Astrocyte (in vitro differentiated cells and primary cell): ENCODE results near the gene LASP1. TPM values are rescaled to one million over a fixed set of nuclear protein-coding genes. Genes with fewer than 3 reads are reported as not detected.

ENCODE experiments used
- DNase-seq: peaks from one replicate; pipeline ENCODE4 v3.0.0-alpha.2; 2010; ENCODE audit warnings: low read depth
- FAIRE-seq: peaks from 2 replicates; lab custom pipeline; 2011; peaks lifted over from hg19 to GRCh38; lab: Jason Lieb, UNC
- H2AFZ ChIP-seq: 2 replicates; pipeline ENCODE4 v1.6.0; 2012; ENCODE audit warnings: low read depth, low read length, inconsistent platforms
- H3K27ac ChIP-seq: 2 replicates; pipeline ENCODE4 v1.5.1; 2011; ENCODE audit warnings: low read depth, low read length, inconsistent platforms
- H3K27me3 ChIP-seq: 2 replicates; pipeline ENCODE4 v1.6.0; 2011; ENCODE audit warnings: low read length, inconsistent platforms; ENCODE audit not compliant: insufficient read depth
- H3K36me3 ChIP-seq: 2 replicates; pipeline ENCODE4 v1.5.1; 2011; ENCODE audit warnings: low read length, inconsistent platforms; ENCODE audit not compliant: insufficient read depth
- H3K4me1 ChIP-seq: 2 replicates; pipeline ENCODE4 v1.5.1; 2011; ENCODE audit warnings: low read length, inconsistent platforms; ENCODE audit not compliant: insufficient read depth
- H3K4me2 ChIP-seq: 2 replicates; pipeline ENCODE4 v1.6.0; 2012; ENCODE audit warnings: low read length, inconsistent platforms
- H3K4me3 ChIP-seq: 2 replicates; pipeline ENCODE4 v1.5.1; 2011; ENCODE audit warnings: low read depth, mild to moderate bottlenecking, low read length, inconsistent platforms; ENCODE audit not compliant: insufficient read depth
- H3K79me2 ChIP-seq: 2 replicates; pipeline ENCODE4 v1.6.0; 2012; ENCODE audit warnings: mild to moderate bottlenecking, low read length, inconsistent platforms; ENCODE audit not compliant: insufficient read depth
- H3K9ac ChIP-seq: 2 replicates; pipeline ENCODE4 v1.6.0; 2012; ENCODE audit warnings: mild to moderate bottlenecking, low read length, inconsistent platforms
- H3K9me3 ChIP-seq: 2 replicates; pipeline ENCODE4 v1.5.1; 2012; ENCODE audit warnings: low read depth, mild to moderate bottlenecking, low read length, inconsistent platforms; ENCODE audit not compliant: insufficient read depth
- H4K20me1 ChIP-seq: 2 replicates; pipeline ENCODE4 v1.6.0; 2012; ENCODE audit warnings: low read length, inconsistent platforms; ENCODE audit not compliant: insufficient read depth
- H3K27ac Mint-ChIP-seq: one replicate; pipeline ENCODE4 v1.8.0; 2021; ENCODE audit warnings: mild to moderate bottlenecking, mixed read lengths; ENCODE audit not compliant: unreplicated experiment
- H3K27me3 Mint-ChIP-seq: one replicate; pipeline ENCODE4 v1.8.0; 2021; ENCODE audit warnings: low read depth, mixed read lengths; ENCODE audit not compliant: unreplicated experiment
- H3K36me3 Mint-ChIP-seq: one replicate; pipeline ENCODE4 v1.8.0; 2021; ENCODE audit warnings: low read depth, mixed read lengths; ENCODE audit not compliant: unreplicated experiment
- H3K4me1 Mint-ChIP-seq: one replicate; pipeline ENCODE4 v1.8.0; 2021; ENCODE audit warnings: low read depth, mixed read lengths; ENCODE audit not compliant: unreplicated experiment
- H3K4me3 Mint-ChIP-seq: one replicate; pipeline ENCODE4 v1.8.0; 2021; ENCODE audit warnings: mild to moderate bottlenecking, moderate library complexity, mixed read lengths; ENCODE audit not compliant: unreplicated experiment
- H3K9me3 Mint-ChIP-seq: one replicate; pipeline ENCODE4 v1.8.0; 2021; ENCODE audit warnings: mild to moderate bottlenecking, mixed read lengths; ENCODE audit not compliant: unreplicated experiment
- CTCF ChIP-seq: IDR thresholded peaks from 2 replicates; pipeline ENCODE4 v1.5.1; 2011; ENCODE audit warnings: low read depth, mild to moderate bottlenecking, inconsistent platforms, low read length, moderate library complexity; ENCODE audit not compliant: insufficient read depth
- EZH2 ChIP-seq: IDR thresholded peaks from 2 replicates; pipeline ENCODE4 v1.6.1; 2012; ENCODE audit warnings: mild to moderate bottlenecking, low read length, inconsistent platforms; ENCODE audit not compliant: insufficient read depth
- total RNA-seq: library from RNA; stranded (reverse); gene quantifications from 2 replicates; pipeline ENCODE4 v1.2.1, GENCODE V29; 2021

The LASP1 gene
- total RNA-seq, 1 donor from 2014 or later = 421 TPM

- Mint-ChIP-seq H3K4me1 (peaks cover 43% of the 10 kb centered on the region), H3K4me3 (no peak overlapping the region), H3K27ac (no peak overlapping the region), H3K36me3 (peaks cover 11% of the 10 kb centered on the region), H3K9me3 (no peaks in the 10 kb centered on the region), H3K27me3 (no peaks in the 10 kb centered on the region)
- H3K27ac ChIP-seq = no peak overlapping the region
- peaks cover 29% of the 10 kb centered on the region for H3K4me1 ChIP-seq
- no peak overlapping the region for H2AFZ ChIP-seq
- peaks cover 95% of the 10 kb centered on the region for H4K20me1 ChIP-seq
- TF ChIP-seq EZH2 (no peak), CTCF (no peak)
- DNase-seq (peak; percentile 36), FAIRE-seq (no peak)
- no peaks in the 10 kb centered on the region for H3K9me3 ChIP-seq
- H3K9ac ChIP-seq = peak overlapping the region; percentile 3
- H3K79me2 ChIP-seq = peaks cover 87% of the 10 kb centered on the region
- no peak overlapping the region for H3K4me3 ChIP-seq
- H3K27me3 ChIP-seq = no peaks in the 10 kb centered on the region
- H3K36me3 ChIP-seq = peaks cover 46% of the 10 kb centered on the region
- H3K4me2 ChIP-seq = no peak overlapping the region
These were observed 23.7 kb downstream of the LASP1 start for GRCh38 chr17:38893607-38894006.

GRCh38 chr17:38894276-38894675, 24.4 kb downstream of the LASP1 start:
- FAIRE-seq = no peak
- H3K4me2 ChIP-seq = no peak overlapping the region
- peaks cover 46% of the 10 kb centered on the region for H3K36me3 ChIP-seq
- no peak overlapping the region for H2AFZ ChIP-seq
- H4K20me1 ChIP-seq = peaks cover 95% of the 10 kb centered on the region
- TF ChIP-seq CTCF (no peak), EZH2 (no peak)
- Mint-ChIP-seq H3K4me1 (peaks cover 44% of the 10 kb centered on the region), H3K27me3 (no peaks in the 10 kb centered on the region), H3K36me3 (peaks cover 12% of the 10 kb centered on the region), H3K27ac (peak overlapping the region; percentile 47), H3K4me3 (no peak overlapping the region), H3K9me3 (no peaks in the 10 kb centered on the region)
- no peak overlapping the region for H3K4me3 ChIP-seq
- H3K79me2 ChIP-seq = peaks cover 85% of the 10 kb centered on the region
- no peak overlapping the region for H3K9ac ChIP-seq
- H3K4me1 ChIP-seq = peaks cover 35% of the 10 kb centered on the region
- no peak for DNase-seq
- H3K27ac ChIP-seq = no peak overlapping the region
- H3K9me3 ChIP-seq = no peaks in the 10 kb centered on the region
- no peaks in the 10 kb centered on the region for H3K27me3 ChIP-seq

- no peak overlapping the region for H2AFZ ChIP-seq
- Mint-ChIP-seq H3K27me3 (no peaks in the 10 kb centered on the region), H3K27ac (peak overlapping the region; percentile 75), H3K36me3 (peaks cover 12% of the 10 kb centered on the region), H3K9me3 (no peaks in the 10 kb centered on the region), H3K4me3 (peak overlapping the region; percentile 57), H3K4me1 (peaks cover 60% of the 10 kb centered on the region)
- H3K79me2 ChIP-seq = peaks cover 68% of the 10 kb centered on the region
- H3K27me3 ChIP-seq = no peaks in the 10 kb centered on the region
- H3K9me3 ChIP-seq = no peaks in the 10 kb centered on the region
- no peak for TF ChIP-seq CTCF
- TF ChIP-seq EZH2 = no peak
- H3K27ac ChIP-seq = no peak overlapping the region
- peaks cover 49% of the 10 kb centered on the region for H3K4me1 ChIP-seq
- no peak overlapping the region for H3K4me2 ChIP-seq
- peak overlapping the region; percentile 17 for H3K9ac ChIP-seq
- peaks cover 94% of the 10 kb centered on the region for H4K20me1 ChIP-seq
- DNase-seq (no peak), FAIRE-seq (no peak)
- no peak overlapping the region for H3K4me3 ChIP-seq
- H3K36me3 ChIP-seq = peaks cover 33% of the 10 kb centered on the region
These were observed 26.6 kb downstream of the LASP1 start for GRCh38 chr17:38896346-38896954.
